HG03520 (cell line): ENCODE results near the gene SMIM45.

ENCODE experiments used
- ATAC-seq: cut with Tn5 transposase; IDR thresholded peaks from one replicate; pipeline ENCODE4 v1.9.1; 2021; ENCODE audit warnings: mild to moderate bottlenecking, moderate library complexity; ENCODE audit not compliant: unreplicated experiment

Gene SMIM45

DNA sequence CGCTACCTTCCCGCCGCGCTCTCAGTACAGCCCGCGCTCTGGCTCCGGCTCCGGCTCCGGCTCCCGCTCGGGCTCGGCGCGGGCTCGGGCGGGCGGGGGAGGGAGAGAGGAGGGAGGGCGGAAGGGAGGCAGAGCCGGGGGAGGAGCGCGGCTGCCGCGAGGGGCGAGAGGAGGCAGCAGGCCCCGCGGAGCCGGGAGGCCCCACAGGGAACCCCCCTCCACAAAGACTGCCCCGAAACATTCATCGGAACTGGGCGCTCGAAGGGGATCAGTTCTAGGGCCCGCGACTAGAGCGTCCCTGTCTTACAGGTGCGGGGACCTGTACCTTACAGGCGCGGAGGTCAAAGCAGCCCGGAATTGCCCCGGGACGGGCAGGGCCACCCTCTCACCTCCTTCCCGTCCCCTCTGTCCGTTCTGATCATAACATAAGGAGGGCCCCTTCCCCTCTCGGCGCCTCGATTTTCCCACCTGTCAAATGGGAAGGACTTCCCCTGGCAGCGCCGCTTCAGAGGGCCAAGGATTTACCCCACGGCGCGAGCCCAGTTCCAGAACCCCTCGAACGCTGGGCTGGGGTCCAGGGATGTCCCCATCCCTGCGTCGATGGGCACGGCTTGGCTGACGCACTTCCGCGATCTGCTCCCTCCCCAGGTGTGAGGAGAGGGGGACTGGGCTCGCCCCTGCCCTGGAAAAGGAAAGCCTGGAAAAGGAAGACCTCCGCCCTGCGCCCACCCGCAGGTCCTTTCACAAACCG lies 36.7 kb upstream of the SMIM45 start, which contains the start of gene SHISA8:
Gene SHISA8, minus strand, starts transcription at position 40 of the 751 bp plus-strand sequence. CDS start 407 bp downstream, outside the sequence.
- ATAC-seq: no peak

GRCh38 chr22:41915786-41916493 lies 36.0 kb upstream of the SMIM45 start:
- ATAC-seq: no peak

- ATAC-seq: no peak
Measured at GRCh38 chr22:41916745-41917358, 35.1 kb upstream of the SMIM45 start.

DNA sequence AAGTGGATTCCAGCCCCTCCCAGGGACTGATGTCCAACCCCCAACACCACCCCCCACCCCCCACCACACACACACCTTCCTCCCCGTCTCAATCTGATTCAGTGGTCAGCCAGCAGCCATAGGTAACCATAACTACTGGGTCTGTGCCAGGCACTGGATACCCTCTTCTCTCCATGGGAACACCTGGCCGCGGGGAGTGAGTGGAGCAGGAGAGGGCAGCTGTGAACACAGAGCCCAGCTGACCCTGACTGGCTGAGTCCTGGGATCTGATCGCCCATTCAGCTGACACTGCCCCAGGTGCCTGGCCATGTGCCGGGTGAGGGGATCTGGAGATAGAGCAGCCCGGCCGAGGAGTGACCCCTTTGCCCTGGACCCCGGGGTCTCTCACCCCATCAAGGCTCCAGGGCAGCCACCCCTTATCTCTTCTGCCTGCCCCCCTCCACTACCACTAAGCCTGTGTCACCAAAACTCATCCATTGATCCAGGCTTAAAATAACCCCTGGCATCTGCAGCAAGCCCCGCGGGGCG lies 34.5 kb upstream of the SMIM45 start:
- ATAC-seq: no peak

GRCh38 chr22:41917903-41918791 lies 33.8 kb upstream of the SMIM45 start:
- ATAC-seq: no peak

GRCh38 chr22:41919357-41920224 lies 32.4 kb upstream of the SMIM45 start:
- peak; percentile 41 for ATAC-seq

DNA sequence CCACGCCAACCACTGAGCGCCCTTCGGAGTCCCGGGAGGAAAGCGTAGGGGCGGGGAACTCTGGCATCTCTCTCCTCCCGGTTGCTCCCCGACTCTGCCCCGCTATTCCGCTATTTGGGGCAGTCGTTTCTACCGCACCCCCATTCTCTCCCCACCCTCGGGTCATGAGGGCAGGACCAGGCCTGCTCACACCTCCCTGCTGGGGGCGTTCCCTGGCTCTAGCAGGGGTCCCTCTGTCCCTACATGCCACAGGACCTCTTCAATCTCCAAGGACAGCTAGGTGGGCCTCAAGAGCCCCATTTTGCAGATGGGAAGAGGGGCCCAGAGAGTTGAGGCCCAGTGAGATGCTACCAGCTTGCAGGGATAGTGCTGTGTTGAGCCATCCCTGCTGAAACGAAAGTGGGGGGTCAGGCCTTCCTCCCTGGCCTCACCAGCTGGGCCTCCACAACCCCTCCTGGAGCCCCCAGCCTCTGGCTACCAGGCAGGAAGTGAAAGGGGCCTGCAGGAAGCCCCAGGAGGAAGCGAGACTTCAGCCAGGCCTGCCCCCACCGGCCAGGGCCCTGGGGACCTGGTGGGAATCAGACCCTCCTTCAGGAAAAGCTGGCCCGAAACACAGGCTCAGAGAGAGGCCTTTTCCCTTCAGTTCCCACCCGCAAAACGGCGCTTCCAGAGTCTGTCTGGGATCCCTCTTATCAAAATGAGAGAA lies 31.5 kb upstream of the SMIM45 start:
- ATAC-seq: peak; percentile 25

- no peak for ATAC-seq
Measured at GRCh38 chr22:41922328-41922727, 29.6 kb upstream of the SMIM45 start.

DNA sequence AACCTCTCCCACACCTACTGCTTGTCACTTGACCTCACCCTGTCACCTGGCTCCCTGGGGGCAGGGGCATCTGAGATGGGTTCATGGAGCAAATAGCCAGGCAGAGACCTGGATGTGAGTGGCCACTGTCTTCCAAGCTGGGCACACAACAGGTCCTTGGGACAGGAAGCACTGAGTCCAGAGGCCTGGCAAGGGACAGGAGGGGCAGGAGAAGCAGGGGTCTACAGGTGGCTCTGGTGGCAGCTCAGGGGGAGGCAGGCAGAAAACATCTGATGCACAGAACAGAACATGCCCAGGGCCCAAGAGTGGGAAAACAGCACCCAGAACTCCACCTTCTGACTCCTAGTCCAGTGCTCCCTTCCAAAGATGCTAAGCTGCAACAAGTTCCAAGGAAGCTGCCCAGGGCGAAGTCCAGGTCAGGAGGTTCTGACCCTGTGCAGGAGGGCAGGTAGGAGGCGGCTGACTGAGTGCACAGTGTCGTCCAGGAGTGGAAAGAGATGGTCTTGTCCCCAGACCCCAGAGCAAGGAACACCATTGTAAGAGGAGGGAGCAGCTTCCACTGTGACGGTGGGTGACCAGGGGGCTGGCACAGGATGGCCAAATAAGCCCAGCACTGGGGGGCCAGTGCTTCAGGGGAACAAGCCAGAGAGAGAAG lies 28.9 kb upstream of the SMIM45 start:
- no peak for ATAC-seq

DNA sequence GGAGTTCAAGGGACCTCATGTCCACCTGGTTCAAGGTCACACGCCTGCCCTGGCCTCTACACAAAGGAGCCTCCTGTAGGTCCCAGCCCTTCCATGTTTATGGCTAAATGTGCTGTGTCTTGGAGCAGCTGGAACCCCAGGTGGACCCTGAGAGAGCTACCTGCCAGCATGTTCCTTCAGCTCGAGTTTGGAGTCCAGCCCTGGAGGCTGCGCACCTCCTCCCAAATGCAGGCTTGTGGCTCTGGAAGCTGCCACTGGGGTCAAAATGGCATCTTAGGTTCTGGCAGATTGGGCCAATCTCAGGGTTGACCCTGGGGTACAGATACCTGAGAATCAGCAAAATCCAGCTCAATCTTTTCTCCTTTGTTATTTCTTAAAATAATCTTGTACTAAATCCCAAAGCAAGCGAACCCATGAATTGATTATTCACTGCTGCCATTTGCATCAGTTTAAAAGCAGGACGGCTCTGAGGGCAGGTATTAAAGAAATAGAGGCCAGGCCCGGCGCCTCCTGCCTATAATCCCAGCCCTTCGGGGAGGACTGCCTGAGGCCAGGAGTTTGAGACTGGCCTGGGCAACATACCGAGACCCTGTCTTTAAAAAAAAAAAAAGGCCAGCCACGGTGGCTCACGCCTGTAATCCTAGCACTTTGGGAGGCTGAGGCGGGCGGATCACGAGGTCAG lies 28.2 kb upstream of the SMIM45 start:
- ATAC-seq: no peak

GRCh38 chr22:41925783-41926460 lies 26.0 kb upstream of the SMIM45 start:
- ATAC-seq: no peak

DNA sequence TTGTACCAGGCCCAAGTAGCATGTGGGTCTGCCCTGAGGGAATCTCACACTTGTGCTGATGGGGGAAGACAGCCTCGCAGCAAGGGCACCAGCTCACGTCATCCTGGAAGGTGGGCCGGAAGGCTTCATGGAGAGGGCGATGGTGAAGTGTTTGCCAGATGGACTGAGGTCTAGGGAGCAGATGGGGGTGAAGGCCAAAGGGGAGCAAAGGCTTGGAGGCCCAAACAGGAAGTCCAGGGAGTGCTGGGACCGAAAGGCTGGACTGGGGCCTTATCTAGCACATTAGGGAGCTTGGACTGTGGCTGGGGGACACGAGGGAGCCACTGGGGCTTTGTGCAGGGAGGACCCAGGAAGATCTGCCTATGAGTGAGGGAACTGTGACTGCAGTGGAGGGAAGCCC lies 24.1 kb upstream of the SMIM45 start:
- ATAC-seq: no peak

DNA sequence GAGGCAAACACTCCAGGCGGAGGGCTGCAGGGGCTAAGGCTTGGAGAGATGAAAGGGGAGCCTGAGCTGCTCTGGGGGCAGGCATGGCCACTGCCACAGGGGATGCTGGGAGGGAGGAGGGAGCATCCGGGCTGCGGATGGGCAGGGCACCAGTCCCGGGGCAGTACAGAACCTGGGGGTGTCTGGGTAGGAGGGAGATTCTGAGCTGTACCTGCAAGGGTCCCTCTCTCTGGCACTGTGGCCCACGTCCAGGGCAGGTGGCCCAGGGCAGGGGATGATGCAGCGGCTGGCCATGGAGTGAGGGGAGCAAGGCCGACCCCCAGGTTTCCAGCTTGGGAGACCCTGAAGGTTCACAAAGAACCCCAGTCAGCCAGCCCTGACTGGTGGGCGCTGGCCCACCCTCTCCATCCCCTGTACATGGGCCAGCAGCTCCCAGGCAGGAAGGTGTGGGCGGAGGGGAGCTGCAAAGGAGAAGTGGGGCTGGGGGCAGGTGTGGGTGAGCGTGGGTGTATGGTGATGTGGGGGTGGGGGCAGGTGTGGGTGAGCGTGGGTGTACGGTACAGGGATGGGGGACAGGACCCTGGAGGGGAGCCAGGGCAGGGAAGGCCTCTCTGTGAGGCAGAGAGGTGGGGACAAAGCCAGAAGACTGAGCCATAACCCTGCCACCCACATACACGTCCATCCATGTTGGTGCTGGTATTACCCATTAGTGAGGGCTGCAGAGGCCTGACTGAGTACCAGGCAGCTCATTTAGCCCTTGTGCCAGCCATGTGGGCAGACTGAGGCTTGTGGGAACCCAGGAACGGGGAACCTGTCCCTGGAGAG lies 23.1 kb upstream of the SMIM45 start:
- no peak for ATAC-seq

DNA sequence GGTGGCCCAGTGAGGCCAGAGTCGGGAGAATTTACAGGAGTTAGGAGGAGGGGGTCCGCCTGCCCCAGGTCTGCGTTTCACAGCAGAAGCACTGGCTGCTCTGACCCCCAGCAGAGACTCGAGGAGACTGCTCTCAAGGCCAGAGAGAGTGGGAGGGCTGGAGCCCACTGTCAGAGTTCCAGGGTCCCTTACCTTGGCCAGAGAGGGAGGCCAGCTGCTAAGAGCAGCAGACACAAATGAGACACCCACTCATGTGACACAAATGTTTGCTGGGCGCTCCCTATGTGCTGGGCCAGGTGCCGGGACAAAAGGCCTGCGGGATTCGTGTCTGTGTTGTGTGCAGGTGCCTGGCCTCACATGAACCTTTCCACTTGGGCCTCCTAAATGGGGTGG lies 22.5 kb upstream of the SMIM45 start:
- ATAC-seq: no peak

DNA sequence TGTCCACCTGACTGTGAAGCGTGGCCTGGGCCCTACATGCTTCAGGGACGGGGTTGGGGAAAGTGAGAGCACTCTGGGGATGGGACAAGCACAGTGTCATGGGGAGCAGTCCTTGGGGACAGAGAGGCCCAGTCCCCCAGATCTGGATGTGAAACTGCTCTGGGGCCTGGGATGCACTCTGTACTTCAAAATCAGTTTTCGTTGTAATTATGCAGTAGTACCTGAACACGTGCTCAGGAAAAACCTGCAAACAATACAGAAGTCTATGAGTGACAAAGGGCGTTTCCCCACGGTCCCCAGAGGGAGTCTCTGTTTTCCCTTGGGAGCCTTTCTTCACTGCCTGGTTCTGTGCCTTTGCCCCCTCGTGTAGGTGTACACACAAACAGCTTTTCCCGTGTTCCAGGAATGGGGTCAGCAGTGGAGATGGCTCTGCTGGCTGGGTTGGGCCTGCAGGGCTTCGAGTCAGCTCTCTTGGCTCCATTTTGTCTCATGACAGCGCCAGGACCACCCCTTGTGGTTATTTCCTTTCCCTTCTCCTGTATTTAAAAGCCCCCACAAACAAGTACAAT lies 20.2 kb upstream of the SMIM45 start:
- ATAC-seq: no peak

DNA sequence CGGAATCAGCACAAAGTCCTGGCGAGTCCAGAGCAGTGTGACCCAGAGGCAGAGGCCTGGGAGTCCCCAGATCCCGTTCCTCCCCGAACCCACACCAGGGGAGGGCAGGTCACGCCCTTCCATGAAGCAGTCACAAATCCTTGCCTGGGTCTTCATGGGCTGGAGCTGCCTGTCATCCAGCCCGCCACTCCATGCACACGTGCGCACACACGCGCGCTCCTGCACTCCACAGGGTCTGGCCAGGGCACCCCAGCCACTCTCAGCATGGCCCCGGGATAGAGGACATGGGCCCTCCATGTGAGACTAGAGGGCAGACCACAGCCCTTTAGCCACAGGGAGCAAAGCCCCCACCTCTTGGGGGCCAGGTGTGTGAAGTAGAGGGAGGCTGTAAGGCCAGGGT lies 19.6 kb upstream of the SMIM45 start:
- ATAC-seq: no peak
